Gastroesophageal sphincter (tissue), 3 donors: ENCODE results near the gene NDUFB1.

Experiments used
- POLR2A ChIP-seq, 2 donors: fragments of 450-650 bp; IDR thresholded peaks; one replicate each; pipeline ENCODE4 v1.6.1; 2017; ENCODE audit warnings: antibody characterized with exemption in 2 of 2, mild to moderate bottlenecking in 2 of 2, moderate library complexity in 1 of 2
- POLR2AphosphoS5 ChIP-seq: sonication (generic); formaldehyde crosslinking; IDR thresholded peaks from one replicate; pipeline ENCODE4 v1.6.1; 2017; ENCODE audit warnings: antibody characterized with exemption
- TF ChIP-seq, protein P1 (sequence below), 4 experiments: fragments of 200-600 bp in 2 of 4; fragments of 450-650 bp in 2 of 4; sonication (generic) in 1 of 4; IDR thresholded peaks; one replicate each; pipeline ENCODE4 v1.5.1; 2017 to 2019; ENCODE audit warnings: antibody characterized with exemption in 4 of 4, mild to moderate bottlenecking in 2 of 4, moderate library complexity in 2 of 4

DNA sequence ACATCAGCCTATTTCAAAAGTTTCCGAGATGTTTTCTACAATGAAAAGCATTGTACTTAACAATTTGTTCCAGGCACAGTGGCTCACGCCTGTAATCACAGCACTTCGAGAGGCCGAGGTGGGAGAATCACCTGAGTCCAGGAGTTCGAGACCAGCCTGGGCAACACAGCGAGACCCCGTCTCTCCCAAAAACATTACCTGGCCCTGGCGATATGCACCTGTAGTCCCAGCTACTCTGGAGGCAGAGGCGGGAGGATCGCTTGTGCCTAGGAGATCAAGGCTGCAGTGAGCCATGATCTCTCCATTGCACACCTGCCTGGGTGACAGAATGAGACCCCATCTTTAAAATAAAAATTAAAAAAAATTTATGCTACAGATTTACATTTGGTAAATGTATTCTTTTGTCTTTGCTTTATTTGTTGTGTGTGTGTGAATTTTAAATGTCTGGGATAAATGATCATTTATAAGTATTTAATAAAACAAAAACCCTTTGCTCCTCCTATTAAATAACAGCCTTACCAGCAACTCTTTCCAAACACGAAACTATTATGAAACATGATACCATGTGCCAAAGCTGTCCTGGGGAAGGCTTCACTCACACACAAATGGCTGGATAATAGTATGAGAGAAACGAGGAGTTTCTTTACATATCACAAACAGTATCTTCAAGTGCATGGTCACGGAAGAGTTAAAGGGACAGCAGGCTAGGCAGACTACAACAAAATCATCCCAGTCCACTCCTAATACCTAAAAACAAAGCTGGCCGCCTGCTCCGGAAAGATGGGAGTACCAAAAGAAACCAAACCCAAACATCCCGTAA is 16.2 kb downstream of the NDUFB1 start:
- TF ChIP-seq POLR2A (IDR thresholded peaks at IDR 0.05), result no peak
- TF ChIP-seq, protein P1, sequence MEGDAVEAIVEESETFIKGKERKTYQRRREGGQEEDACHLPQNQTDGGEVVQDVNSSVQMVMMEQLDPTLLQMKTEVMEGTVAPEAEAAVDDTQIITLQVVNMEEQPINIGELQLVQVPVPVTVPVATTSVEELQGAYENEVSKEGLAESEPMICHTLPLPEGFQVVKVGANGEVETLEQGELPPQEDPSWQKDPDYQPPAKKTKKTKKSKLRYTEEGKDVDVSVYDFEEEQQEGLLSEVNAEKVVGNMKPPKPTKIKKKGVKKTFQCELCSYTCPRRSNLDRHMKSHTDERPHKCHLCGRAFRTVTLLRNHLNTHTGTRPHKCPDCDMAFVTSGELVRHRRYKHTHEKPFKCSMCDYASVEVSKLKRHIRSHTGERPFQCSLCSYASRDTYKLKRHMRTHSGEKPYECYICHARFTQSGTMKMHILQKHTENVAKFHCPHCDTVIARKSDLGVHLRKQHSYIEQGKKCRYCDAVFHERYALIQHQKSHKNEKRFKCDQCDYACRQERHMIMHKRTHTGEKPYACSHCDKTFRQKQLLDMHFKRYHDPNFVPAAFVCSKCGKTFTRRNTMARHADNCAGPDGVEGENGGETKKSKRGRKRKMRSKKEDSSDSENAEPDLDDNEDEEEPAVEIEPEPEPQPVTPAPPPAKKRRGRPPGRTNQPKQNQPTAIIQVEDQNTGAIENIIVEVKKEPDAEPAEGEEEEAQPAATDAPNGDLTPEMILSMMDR (IDR thresholded peaks at IDR 0.05), result no peak
- no peak for TF ChIP-seq POLR2AphosphoS5
